K562 (cell line): ENCODE results near the gene UTP14A. TPM values are rescaled to one million over a fixed set of nuclear protein-coding genes. Genes with fewer than 3 reads are reported as not detected.
A peak's percentile ranks its signal among the peaks of the same experiment; 100 is the strongest.

ENCODE experiments used
- CBX5 ChIP-seq: IDR thresholded peaks from 2 replicates; pipeline ENCODE4 v1.6.1; 2014; ENCODE audit warnings: low read depth, borderline replicate concordance
- FOXK2 ChIP-seq, 2 experiments: fragments of 450-650 bp; IDR thresholded peaks in 1 of 2; conservative IDR thresholded peaks in 1 of 2; 2 replicates each; pipeline ENCODE4 v1.6.1; 2016; ENCODE audit warnings: low read depth in 2 of 2, mild to moderate bottlenecking in 1 of 2
- ILK ChIP-seq: fragments of 450-650 bp; IDR thresholded peaks from 2 replicates; pipeline ENCODE4 v1.6.1; 2016; ENCODE audit warnings: missing genetic modification characterization, low read depth, mild to moderate bottlenecking, missing compliant biosample characterization, moderate library complexity, borderline replicate concordance
- L3MBTL2 ChIP-seq: fragments of 450-650 bp; IDR thresholded peaks from 2 replicates; pipeline ENCODE4 v1.6.1; 2016; ENCODE audit warnings: mild to moderate bottlenecking, moderate library complexity
- ZNF224 ChIP-seq: sonication (generic); formaldehyde crosslinking; IDR thresholded peaks from 2 replicates; pipeline ENCODE4 v1.8.0; 2022; ENCODE audit warnings: mild to moderate bottlenecking, missing genetic modification reagents
- polyA plus RNA-seq, 8 experiments: library from polyadenylated mRNA; depleted of rRNA in 4 of 8; stranded (reverse) in 5 of 8; unstranded in 3 of 8; fragments of >200 nt; fragmentation: Nextera tagmentation in 2 of 8; fragmentation: Illumina TruSeq in 1 of 8; extraction: Ambion mirVana in 2 of 8; extraction: Trizol in 1 of 8; gene quantifications; 2 replicates each; pipeline versions ENCODE4 v1.2.1 to v1.2.3, GENCODE V29; 2011 to 2014; ENCODE audit warnings: inconsistent platforms in 1 of 8, missing spikeins in 1 of 8
- total RNA-seq, 7 experiments: library from RNA; depleted of rRNA in 6 of 7; stranded (reverse); fragments of >200 nt in 6 of 7; fragmentation: Illumina TruSeq in 2 of 7; extraction: Trizol in 2 of 7; gene quantifications; 2 replicates each; pipeline versions ENCODE4 v1.2.1 to v1.2.3, GENCODE V29; 2011 to 2021; ENCODE audit warnings: low replicate concordance in 1 of 7
- TF ChIP-seq, protein P1 (sequence below): fragments of 450-650 bp; conservative IDR thresholded peaks from 2 replicates; pipeline ENCODE4 v1.6.1; 2016; ENCODE audit warnings: missing genetic modification characterization, low read depth, mild to moderate bottlenecking, control low read depth, missing compliant biosample characterization
- TF ChIP-seq, protein P2 (sequence below): fragments of 450-650 bp; formaldehyde crosslinking; IDR thresholded peaks from 2 replicates; pipeline ENCODE4 v1.4.0; 2020; ENCODE audit warnings: mild to moderate bottlenecking, moderate library complexity
- TF ChIP-seq, protein P3 (sequence below): fragments of 250-450 bp; sonication (Bioruptor Pico); IDR thresholded peaks from 2 replicates; pipeline ENCODE4 v1.4.0; 2020
- TF ChIP-seq, protein P4 (sequence below): sonication (generic); formaldehyde crosslinking; IDR thresholded peaks from 2 replicates; pipeline ENCODE4 v1.8.1; 2023; ENCODE audit warnings: mild to moderate bottlenecking, missing genetic modification reagents
- TF ChIP-seq, protein P5 (sequence below), 2 experiments: fragments of 450-650 bp in 1 of 2; sonication (generic) in 1 of 2; formaldehyde crosslinking in 1 of 2; IDR thresholded peaks; 2 replicates each; pipeline versions ENCODE4 v1.7.1 to v1.9.0; 2016 to 2022; ENCODE audit warnings: inconsistent platforms in 1 of 2, mild to moderate bottlenecking in 1 of 2, missing genetic modification reagents in 1 of 2

Gene UTP14A
- total and polyA plus RNA-seq, 9 of the 15 experiments (the other 6 are each of a cell fraction or from before 2014, with no cell fraction given): 30.5 to 91.0 (median 64.1) TPM

DNA sequence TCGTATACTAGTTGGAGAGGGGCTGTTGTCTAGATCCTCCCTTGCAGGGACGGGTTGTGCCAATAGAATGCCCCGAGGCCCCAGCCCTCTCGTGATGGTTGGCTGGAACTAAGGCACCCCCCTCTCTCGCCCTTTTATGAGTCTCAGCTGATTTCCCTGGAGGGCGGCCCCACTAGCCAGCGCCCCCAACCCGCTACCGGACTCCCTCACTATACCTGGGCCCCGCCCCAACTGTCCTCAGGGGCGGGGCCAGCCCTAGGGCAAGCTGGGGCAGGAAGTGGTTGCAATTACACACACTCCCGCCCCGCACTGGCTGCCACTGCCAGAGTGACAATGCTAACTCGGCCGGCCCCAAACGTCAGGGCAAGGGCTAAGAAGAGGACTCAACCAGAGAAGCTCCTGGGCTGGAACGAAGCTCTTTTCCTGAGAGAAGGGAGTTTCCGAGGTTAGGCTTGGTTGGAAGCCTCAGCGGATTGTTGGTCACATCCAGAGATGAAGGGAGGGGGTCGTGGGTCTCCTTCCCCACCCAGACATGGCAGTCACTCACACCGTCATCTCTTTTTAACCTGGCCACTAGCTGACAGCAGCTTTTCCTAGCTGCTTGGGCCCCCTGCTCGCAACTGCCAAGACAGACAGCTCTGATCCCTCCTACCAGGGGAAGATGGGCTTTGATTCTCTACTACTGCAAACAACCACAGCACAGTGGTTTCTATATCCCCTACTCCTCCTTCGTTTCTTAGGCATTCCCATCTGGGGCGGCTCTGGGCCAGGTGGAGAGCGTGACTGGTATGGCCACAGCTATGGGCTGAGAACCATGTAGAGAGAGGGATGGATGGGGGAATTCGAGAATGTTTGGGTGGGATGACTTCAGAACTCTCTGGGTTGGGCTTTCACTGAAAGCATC, 55.5 kb downstream of the UTP14A start (continued):
- TF ChIP-seq, protein P1, sequence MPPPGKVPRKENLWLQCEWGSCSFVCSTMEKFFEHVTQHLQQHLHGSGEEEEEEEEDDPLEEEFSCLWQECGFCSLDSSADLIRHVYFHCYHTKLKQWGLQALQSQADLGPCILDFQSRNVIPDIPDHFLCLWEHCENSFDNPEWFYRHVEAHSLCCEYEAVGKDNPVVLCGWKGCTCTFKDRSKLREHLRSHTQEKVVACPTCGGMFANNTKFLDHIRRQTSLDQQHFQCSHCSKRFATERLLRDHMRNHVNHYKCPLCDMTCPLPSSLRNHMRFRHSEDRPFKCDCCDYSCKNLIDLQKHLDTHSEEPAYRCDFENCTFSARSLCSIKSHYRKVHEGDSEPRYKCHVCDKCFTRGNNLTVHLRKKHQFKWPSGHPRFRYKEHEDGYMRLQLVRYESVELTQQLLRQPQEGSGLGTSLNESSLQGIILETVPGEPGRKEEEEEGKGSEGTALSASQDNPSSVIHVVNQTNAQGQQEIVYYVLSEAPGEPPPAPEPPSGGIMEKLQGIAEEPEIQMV (tag): no peak
- TF ChIP-seq, protein P2, sequence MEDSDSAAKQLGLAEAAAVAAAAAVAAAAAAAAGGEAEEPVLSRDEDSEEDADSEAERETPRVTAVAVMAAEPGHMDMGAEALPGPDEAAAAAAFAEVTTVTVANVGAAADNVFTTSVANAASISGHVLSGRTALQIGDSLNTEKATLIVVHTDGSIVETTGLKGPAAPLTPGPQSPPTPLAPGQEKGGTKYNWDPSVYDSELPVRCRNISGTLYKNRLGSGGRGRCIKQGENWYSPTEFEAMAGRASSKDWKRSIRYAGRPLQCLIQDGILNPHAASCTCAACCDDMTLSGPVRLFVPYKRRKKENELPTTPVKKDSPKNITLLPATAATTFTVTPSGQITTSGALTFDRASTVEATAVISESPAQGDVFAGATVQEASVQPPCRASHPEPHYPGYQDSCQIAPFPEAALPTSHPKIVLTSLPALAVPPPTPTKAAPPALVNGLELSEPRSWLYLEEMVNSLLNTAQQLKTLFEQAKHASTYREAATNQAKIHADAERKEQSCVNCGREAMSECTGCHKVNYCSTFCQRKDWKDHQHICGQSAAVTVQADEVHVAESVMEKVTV (CRISPR knock-in tag): no peak
- TF ChIP-seq ILK (no peak), CBX5 (no peak), ZNF224 (no peak), L3MBTL2 (peak; percentile 50; the same call in 1 of the 2 replicates), FOXK2 (conservative IDR thresholded peaks at IDR 0.05 in 1 of 2, IDR thresholded peaks at IDR 0.05 in 1 of 2; ENCODE audit: low read depth in 2 of 2) (no peak; a peak in 1 of 4 replicates)
- TF ChIP-seq, protein P3, sequence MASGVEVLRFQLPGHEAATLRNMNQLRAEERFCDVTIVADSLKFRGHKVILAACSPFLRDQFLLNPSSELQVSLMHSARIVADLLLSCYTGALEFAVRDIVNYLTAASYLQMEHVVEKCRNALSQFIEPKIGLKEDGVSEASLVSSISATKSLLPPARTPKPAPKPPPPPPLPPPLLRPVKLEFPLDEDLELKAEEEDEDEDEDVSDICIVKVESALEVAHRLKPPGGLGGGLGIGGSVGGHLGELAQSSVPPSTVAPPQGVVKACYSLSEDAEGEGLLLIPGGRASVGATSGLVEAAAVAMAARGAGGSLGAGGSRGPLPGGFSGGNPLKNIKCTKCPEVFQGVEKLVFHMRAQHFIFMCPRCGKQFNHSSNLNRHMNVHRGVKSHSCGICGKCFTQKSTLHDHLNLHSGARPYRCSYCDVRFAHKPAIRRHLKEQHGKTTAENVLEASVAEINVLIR (CRISPR knock-in tag): no peak
- TF ChIP-seq, protein P4, sequence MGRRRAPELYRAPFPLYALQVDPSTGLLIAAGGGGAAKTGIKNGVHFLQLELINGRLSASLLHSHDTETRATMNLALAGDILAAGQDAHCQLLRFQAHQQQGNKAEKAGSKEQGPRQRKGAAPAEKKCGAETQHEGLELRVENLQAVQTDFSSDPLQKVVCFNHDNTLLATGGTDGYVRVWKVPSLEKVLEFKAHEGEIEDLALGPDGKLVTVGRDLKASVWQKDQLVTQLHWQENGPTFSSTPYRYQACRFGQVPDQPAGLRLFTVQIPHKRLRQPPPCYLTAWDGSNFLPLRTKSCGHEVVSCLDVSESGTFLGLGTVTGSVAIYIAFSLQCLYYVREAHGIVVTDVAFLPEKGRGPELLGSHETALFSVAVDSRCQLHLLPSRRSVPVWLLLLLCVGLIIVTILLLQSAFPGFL: no peak
- TF ChIP-seq, protein P5, sequence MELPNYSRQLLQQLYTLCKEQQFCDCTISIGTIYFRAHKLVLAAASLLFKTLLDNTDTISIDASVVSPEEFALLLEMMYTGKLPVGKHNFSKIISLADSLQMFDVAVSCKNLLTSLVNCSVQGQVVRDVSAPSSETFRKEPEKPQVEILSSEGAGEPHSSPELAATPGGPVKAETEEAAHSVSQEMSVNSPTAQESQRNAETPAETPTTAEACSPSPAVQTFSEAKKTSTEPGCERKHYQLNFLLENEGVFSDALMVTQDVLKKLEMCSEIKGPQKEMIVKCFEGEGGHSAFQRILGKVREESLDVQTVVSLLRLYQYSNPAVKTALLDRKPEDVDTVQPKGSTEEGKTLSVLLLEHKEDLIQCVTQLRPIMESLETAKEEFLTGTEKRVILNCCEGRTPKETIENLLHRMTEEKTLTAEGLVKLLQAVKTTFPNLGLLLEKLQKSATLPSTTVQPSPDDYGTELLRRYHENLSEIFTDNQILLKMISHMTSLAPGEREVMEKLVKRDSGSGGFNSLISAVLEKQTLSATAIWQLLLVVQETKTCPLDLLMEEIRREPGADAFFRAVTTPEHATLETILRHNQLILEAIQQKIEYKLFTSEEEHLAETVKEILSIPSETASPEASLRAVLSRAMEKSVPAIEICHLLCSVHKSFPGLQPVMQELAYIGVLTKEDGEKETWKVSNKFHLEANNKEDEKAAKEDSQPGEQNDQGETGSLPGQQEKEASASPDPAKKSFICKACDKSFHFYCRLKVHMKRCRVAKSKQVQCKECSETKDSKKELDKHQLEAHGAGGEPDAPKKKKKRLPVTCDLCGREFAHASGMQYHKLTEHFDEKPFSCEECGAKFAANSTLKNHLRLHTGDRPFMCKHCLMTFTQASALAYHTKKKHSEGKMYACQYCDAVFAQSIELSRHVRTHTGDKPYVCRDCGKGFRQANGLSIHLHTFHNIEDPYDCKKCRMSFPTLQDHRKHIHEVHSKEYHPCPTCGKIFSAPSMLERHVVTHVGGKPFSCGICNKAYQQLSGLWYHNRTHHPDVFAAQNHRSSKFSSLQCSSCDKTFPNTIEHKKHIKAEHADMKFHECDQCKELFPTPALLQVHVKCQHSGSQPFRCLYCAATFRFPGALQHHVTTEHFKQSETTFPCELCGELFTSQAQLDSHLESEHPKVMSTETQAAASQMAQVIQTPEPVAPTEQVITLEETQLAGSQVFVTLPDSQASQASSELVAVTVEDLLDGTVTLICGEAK (IDR thresholded peaks at IDR 0.05): 0 out of 2 replicates have a peak, but pooled peaks have one; percentile 25
- TF ChIP-seq, protein P5 (CRISPR knock-in tag; IDR thresholded peaks at IDR 0.05): no peak
